HG02840 (cell line): ENCODE results near the gene MGRN1.

ENCODE experiments used
- ATAC-seq: cut with Tn5 transposase; IDR thresholded peaks from one replicate; pipeline ENCODE4 v1.9.1; 2021; ENCODE audit warnings: mild to moderate bottlenecking, moderate library complexity, moderate number of reproducible peaks; ENCODE audit not compliant: unreplicated experiment, low FRiP score

Gene MGRN1

DNA sequence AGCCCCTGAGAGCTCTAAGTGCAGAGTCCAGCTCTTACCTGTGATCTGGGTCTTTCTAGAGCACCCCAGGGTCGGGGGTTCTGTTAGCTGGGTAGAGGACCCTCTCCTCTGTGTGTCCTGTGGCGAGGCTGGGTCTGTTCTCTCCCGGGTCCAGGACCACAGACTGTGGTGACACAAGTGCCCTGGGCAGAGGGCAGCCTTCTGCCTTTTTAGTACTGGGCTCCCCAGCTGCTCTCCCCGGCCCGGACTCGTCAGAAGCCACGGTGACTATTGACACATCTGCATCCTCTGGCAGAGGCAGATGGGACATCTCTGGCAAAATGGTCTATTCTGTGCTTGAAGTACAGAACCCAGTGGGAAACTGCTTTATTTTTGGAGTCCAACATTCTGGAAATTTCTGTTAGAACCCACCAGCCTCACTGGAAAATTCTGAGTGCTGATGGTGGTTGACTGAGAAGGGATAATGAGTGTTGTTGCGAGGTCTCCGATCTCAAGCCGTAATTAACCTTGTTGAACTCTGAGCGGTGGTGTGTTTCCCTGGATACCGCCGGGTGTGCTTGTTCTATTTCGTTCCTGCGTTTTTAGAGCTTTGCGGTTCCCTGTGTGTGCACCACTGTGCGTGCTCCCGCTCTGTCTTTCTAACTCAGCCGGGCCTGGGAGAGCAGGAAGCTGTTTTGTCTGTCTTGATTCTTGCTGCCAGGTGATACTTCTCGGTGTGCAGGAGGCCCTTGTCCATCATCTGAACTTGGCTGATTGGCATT lies 42.8 kb downstream of the MGRN1 start:
- no peak for ATAC-seq

DNA sequence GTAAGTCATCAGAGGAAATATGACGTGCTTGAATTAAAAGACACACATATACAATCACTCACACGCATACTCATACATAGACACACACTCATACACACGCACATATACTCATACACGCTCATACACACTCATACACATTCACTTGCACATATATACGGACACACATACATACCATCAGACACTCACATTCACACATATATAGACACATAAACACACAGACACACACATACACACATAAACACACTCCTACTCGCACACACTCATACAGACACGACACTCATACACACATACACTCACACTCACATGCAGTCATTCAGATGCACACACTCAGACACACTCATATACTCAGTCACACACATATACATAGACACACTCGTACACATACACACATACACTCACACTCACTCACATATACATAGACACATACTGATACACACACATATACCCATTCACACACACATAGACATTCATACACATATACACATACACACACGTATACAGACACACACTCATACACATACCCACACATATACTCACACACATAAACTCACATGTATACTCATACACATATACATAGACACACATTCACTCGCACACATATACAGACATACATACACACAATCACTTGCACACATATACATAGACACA lies 43.8 kb downstream of the MGRN1 start:
- no peak for ATAC-seq

DNA sequence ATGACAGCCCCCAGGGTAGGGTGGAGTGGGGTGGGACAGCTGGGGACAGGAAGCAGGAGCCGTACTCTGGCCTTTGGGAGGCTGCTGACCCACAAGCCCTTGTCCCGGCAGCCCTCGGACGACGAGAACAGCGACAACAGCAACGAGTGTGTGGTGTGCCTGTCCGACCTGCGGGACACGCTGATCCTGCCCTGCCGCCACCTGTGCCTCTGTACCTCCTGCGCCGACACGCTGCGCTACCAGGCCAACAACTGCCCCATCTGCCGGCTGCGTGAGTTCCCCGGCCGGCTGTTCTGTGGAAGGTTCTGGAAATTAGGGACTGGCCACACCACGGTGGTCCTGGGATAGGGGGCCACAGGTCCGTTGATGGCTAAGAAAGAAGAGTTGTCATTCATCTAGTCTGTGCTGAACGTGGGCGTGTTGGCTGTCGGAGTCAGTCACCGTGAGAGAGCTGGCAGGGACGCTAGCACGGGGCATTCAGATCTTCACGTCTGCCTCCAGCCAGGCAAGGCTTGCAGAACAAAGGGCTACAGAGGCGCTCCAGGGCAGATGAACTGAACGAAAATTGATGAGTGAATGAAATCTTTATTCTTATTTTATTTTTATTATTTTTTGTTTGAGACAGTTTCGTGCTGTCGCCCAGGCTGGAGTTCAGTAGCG lies 48.9 kb downstream of the MGRN1 start:
- ATAC-seq: no peak

DNA sequence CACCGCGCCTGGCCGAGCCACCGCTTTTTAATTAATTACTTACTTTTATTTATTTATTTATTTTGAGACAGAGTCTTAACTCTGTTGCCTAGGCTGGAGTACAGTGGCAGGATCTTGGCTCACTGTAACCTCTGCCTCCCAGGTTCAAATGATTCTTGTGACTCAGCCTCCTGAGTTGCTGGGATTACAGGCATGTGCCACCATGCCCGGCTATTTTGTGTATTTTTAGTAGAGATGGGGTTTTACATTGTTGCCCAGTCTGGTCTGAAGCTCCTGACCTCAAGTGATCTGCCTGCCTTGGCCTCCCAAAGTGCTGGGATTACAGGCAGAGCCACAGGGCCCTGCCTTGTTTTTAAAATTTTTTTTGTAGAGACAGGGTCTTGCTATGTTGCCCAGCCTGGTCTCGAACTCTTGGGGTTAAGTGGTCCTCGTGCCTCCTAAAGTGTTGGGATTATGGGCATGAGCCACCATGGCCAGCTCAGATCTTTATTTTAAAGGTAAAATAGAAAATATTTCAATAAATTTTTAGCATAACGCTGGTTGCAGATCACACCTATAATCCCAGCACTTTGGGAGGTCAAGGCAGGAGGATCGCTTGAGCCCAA lies 50.4 kb downstream of the MGRN1 start:
- ATAC-seq: no peak

DNA sequence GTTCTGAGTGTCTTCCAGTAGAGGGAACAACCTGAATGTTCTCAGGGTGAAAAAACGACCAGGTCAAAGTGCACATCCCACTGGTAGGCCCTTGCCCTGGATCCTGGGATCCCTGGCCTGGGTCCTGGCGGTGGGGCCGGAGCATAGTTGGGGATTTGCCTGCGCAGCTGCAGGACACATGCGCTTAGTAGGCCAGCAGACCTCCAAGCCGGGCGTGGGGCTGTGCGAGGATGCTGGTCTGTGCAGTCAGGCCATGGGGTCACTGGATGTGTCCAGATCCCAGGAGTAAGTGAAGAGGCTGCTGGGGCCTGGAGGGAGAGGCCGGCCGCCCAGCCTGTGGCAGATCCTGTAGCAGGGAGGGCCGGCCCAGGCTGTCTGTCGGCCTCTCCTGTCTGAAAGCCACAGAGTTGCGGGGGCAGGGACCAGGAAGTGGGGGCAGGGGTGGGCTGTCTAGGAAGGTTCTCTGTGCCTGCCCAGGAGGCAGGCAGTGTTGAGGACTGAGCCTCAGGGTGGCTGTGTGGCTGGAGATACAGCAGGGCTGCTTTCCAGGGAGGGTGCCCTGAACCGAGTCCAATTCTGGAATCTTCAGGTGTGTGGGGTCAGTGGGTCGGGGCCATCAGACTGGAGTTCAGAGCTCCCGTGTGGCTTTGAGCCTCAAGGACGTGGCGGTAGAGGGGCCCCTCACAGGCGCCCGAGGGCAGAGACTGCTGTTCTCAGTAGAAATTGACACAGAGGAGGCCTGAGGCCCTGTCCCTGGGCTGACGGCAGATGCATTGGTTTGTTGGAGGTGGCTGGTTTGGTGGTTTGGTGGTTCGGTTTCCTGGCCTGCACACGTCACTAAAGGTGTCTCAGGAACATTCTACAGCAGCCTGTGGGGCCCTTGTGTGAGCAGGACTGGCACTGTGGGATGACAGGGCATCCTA lies 51.5 kb downstream of the MGRN1 start:
- no peak for ATAC-seq

DNA sequence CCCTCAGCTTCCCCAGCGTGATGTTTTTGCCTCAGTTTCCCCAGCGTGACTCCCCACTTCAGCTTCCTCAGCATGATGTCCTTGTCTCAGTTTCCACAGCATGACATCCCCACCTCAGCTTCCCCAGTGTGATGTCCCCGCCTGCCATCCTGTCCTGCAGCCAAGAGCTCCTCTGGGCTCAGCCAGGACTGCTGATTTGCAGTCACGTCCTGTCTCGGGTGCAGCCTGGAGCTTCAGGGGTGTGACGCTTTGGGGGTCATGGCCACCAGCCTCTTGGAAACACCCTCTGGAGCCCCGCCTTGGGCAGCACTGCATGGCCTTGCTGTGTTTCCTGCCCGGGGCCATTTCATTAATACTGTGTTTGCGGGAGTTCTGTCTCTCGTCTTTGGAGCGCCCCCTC lies 52.2 kb downstream of the MGRN1 start:
- no peak for ATAC-seq

DNA sequence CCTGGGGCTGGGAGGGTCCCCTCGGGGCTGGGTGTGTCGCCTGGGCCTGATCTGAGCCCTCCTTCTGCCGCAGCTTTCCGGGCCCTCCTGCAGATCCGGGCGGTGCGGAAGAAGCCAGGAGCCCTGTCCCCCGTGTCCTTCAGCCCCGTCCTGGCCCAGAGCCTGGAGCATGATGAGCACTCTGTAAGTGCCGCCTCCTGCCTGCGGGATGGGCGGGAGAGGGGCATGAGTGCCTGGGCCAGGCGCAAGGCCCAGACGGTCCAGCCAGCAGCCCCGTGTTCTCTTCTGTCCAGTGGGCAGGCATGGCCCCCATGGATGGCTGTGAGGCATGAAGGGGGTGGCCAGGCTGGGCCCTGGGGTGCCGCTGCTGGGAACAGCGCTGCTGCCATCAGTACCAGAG lies 52.8 kb downstream of the MGRN1 start:
- ATAC-seq: no peak

DNA sequence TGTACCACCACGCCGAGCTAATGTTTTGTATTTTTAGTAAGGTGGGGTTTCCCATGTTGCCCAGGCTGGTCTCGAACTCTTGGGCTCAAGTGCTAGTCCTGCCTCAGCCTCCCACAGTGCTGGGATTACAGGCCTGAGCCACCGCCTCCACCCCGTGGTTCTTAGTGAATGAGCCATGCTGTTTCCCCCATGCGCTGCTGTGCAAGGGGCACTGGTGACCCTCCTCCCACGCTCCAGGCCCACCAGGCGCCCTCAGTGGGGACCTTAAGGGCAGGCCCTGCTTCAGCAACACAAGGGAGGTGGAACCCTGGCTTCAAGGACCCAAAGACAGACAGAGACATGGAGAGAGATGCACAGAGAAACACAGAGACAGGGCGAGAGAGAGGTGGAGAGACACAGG lies 53.4 kb downstream of the MGRN1 start:
- ATAC-seq: no peak

DNA sequence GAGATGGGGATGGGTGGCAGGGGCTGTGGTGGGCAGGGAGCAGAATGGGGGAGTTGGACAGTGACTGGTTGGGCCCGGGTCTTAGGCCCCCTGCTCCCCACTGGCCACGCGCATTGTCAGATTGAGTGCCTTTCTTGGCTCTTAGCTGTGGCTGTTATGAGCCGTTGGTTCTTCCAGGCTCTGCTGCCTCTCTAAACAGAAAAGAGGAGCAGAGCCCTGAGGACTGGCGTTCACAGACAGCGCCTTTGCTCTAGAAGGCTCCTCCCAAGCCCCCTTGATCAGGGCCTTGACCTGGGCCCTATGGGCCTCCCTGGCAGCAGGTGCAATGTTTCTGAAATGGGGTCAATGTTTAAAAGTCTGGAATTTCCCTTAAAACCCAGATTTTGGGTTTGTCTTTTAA lies 54.0 kb downstream of the MGRN1 start:
- no peak for ATAC-seq

DNA sequence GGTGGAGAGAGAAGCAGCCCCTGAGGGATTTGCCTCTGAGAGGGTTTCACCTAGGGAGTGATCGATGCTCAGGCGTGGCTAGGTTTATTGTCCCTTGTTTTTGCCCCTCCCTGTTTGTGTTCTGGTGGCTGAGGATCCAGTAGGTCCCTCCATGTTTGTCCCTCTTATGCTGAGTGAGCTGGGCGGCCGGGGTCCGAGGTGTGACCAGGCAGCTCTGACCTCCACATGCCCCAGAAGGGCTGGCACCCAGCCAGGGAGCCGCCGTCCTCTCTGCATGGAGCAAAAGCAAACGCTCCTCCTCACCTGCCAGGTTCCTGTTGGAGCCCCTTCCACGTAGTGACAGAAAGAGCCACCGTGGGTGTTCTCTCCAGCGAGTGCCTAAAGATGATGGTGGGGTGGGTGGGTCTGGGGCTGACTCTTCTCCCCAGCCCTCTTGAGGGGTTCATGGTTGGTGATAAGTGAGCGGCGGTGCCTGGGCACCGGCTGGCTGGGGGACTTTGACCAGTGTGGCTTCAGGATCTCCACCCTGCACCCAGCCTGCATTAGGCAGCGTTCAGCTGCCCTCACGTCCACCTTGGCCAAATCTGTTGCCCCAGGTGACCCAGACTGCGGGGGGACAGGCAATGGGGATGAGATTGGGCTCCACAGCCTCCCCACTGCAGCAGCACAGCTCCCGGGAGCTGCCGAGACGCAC lies 54.7 kb downstream of the MGRN1 start:
- no peak for ATAC-seq

DNA sequence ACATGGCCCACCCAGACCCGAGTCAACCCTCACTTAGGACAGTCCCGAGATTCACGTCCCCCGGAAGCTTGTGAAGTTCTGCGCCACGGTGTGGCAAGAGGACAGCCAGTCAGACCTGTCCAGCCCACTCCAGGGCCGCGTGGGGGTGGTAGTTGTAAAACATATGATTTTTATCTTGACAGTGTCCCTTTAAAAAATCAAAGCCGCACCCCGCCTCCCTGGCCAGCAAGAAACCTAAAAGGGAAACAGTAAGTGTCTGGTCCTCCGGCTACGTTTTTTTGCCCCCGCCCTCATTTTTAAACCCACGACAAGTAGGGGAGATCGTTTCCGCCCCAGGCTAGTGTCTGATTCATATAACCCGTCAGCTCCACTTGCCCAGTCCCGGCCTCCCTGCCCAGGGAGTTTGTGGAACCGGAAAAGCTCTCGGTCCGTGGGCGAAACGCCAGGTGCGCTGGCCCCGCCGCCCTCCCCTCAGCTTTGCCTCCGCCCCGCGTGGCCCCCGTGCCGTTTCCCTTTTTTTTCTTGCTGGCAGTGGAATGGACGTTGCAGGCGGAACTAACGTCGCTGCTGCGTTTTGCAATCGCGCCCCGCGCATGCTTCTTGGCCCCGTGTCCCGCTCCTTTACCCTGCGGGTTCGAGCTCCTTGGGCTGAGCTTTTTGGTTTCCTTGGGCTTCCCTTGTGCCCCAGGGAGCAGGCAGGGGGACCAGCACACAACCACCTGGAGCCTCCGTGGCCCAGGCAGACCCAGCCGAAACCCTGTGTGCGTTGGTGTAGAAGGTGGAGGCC lies 55.4 kb downstream of the MGRN1 start:
- ATAC-seq: no peak

DNA sequence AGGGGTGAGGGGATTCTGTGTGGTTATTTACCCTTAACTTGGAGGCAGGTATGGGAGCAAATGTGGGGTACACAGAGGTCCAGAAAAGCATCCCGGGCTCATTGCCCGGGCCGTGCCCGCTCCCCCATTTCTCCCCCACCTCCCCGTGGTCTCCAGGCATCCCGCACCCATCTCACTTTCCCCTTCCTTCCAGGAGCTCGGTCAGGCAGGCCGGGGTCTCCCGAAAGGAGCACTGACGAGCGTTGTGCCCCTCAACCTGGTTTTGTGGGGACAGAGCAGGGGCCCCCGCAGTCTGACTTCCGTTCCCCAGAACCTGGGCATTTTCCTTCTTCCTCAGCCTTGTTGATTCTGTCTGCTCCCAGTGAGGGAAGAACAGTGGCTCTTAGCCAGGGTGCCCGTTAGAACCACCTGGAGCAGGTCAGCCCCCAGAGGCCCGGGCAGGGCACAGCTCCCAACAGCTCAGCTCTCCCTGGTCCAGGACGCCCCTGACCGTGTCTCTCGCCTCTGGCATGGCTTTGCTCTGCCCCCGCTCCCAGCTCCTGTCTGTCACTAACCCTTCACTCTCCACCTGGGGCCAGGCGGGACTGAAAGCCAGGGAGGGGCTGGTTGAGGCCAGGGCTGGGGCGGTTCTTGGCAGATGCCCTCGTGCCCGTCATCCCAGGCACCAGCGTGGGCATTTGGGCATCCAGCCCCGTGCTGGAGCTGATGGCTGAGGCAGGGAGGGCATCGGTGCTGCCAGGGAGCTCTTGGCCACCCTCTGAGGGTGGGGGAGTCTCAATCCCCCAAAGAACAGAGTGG lies 56.2 kb downstream of the MGRN1 start:
- ATAC-seq: no peak

DNA sequence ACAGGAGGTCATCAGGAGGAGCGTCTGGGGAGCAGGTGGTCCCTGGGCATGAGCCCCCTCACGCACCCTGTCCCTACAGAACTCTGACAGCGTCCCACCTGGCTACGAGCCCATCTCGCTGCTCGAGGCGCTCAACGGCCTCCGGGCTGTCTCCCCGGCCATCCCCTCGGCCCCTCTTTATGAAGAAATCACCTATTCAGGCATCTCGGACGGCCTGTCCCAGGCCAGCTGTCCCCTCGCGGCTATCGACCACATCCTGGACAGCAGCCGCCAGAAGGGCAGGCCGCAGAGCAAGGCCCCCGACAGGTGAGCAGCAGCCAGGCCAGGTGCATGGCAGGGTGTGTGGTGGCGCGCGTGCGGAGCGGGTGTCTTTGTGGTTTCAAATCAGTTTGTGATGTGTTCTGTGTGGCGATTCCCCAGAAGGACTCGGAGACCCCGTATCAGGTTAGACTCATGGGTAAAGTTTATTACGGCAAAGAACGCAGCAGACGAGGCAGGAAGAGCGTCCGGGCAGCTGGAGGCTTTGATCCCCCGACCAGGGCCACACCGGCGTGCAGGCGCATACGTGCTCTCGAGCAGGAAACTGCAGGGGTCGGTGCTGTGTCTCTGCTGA lies 57.0 kb downstream of the MGRN1 start:
- no peak for ATAC-seq

DNA sequence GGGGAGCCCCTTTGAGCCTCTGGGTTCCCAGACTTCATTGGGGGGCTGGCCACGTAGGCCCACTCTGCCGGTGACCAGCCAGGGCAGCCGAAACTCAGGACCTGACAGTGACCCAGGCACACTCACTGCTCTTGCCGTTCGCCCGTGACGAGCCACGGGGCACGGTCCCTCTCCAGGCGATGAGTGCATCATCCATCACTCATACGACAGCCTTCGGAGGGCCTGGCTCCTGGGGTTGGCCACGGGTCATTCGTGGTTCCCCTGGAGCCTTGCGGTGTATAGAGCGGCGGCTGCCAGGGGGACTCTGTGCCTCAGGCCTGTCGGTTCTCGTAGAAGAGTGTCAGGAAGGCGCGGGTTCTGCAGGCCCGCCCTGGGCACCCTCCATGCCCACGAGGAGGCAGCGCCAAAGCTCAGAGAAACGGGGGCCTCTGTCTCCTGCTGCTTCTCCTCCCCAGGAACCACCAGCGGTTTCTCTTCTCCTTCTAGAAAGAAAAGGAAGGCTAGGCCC lies 57.5 kb downstream of the MGRN1 start:
- no peak for ATAC-seq

DNA sequence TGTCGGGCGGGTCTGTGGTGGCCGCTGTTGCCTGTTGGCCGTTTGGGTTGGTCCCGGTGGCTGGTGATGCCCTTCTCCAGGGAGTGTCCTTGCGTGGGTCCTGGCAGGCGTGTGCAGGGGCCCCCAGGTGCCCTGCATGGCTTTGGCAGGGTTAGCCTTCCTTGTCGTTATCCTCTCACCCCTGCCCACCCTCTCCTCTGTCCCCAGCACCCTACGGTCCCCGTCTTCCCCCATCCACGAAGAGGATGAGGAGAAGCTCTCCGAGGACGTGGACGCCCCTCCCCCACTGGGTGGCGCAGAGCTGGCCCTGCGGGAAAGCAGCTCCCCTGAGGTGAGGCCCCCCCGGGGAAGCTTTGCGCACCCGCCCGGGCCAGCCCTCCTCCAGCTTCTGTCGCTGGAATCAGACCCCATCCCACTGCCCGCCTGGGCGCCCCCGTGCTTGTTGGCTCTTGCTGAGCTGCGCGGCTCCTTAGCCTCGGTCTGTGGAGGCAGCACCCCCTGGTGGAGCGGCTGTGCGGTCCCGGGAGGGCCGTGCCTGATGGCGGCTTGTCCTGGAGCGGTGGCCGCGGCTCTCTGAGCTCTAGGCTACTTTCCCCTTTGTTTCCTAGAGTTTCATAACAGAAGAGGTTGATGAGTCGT lies 58.1 kb downstream of the MGRN1 start:
- ATAC-seq: no peak

DNA sequence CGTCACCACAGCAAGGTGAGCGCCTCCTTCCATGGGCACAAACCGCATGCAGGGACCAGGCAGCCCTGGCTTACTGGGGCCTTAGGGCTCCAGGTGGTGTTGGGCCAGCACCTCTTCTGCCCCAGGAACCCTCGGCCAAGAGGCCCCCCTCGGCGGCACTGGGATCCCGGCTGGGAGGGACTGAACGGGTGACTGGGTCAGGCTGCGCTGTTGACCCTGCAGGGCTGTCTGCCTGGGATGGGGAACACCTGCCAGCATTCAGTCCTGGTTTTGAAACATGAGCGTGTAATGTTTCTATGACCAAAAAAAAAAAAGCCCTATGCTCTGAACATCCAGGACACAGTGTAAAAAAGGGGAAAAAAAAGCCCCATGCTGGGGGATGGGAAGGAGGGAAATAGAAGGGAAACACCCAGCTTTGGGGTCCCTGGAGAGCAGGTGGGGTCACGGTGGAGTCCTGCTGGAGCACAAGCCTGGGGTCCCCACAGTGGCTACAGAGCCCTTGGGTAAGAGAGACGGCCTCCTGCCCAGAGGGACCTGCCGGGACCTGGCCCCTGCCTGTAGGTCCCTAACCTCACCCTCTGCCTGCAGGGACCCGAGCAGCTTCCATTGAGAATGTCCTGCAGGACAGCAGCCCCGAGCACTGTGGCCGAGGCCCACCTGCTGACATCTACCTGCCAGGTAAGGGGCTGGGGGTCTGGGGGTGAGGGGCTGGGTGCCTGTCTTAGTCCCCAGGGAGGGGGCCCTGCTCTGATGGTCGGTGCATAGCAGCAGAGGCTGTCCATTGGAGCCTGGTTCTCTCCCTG lies 58.8 kb downstream of the MGRN1 start:
- ATAC-seq: no peak
